Measurements from ENCODE around the gene CHCHD6.

- TF ChIP-seq POLR2AphosphoS5 (IDR thresholded peaks at IDR 0.05; ENCODE audit: low read depth, low read length) (no peak), POLR2A (IDR thresholded peaks at IDR 0.05; ENCODE audit: low read depth, low read length) (no peak), TAF1 (IDR thresholded peaks at IDR 0.05; ENCODE audit: borderline replicate concordance, low read depth, low read length) (no peak)
Measured at GRCh38 chr3:126692858-126693257, 11.2 kb upstream of the CHCHD6 start.

Data from GM12892 (cell line).